ENCODE results near the gene ADNP.

ADNP gene

DNA sequence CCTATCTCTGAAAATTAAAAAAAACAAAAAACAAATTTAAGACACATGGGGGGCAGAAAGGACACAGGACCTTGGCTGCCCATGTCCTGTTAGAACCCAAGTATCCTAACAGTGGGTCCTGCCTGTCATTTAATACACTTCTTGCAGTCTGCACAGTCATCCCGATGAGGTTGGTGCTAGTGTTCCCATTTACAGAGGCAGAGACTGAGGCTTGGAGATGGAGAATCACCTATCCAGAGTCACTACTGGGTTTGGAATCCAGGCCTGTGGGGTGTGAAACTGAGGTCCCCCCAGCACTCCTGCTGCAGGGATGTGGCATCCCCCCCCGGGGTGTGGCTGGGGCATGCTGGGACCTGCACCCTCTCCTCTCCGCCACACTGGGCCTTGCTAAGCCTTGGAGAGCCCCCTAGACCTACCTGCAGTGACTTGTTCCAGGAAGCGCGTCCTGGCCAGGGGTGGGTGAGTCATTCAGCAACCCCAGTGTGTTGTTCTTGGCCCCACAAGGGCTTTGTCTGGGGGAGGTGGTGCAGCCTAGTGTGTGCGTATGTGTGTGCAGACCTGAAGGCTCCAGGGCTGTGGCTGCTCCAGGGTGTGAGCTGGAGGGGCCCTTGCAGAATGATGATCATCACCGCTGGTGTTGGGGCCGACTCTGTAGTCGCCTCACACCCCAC, 86.7 kb downstream of the ADNP start:
- peak; percentile 78 for DNase-seq

DNA sequence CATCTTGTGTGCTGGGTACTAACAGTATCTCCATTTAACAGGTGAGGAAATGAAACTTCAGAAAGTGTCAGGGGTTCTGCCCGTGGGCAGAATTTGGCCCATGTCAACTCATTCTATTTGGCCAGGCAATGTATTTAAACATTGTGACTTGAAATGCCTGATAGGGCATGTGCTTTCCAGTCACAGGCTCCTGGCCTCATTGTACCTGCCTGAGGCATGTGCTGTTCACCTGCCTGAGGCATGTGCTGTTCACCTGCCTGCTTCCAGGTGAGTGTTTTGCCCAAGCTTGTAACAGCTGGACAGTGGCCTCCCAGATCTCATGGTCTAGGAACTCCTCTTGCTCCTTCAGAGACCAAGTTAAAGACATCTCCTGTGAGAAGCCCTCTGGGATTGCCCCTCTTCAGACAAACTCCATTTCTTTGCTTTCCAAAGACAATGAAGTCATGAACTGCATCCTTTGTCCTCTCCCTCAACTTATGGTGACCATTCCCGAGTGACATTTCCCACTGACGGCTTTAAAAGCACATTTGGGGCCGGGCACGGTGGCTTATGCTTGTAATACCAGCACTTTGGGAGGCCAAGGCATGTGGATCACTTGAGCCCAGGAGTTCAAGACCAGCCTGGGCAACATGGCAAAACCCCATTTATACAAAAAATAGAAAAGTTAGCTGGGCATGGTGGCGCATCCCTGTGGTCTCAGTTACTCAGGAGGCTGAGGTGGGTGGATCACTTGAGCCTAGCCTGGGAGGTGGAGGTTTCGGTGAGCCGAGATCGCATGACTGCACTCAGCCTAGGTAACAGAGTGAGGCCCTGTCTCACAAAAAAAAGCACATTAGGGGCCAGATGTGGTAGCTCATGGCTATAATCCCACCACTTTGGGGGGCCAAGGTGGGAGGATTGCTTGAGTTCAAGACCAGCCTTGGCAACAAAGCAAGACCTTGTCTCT, 87.6 kb downstream of the ADNP start:
- no peak for DNase-seq

DNA sequence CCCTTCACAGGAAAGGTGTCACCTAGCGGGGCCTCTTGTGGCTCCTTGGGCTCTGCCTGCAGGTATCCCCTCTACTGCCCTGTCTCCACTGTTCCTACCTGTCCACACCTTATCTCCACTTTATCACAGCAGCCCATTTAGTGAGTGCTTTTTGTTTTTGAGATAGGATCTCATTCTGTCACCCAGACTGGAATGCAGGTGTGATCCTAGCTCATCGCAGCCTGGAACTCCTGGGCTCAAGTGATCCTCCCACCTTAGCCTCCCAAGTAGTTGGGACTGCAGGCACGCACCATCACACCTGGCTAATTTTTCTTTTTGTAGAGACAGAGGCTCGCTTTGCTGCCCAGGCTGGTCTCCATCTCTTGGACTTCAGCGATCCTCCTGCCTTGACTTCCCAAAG, 88.4 kb downstream of the ADNP start:
- no peak for DNase-seq
